HG03460 (cell line): ENCODE results near the gene SPATA6L.

Experiments used
- ATAC-seq: cut with Tn5 transposase; IDR thresholded peaks from one replicate; pipeline ENCODE4 v1.9.1; 2021; ENCODE audit not compliant: unreplicated experiment

SPATA6L gene

DNA sequence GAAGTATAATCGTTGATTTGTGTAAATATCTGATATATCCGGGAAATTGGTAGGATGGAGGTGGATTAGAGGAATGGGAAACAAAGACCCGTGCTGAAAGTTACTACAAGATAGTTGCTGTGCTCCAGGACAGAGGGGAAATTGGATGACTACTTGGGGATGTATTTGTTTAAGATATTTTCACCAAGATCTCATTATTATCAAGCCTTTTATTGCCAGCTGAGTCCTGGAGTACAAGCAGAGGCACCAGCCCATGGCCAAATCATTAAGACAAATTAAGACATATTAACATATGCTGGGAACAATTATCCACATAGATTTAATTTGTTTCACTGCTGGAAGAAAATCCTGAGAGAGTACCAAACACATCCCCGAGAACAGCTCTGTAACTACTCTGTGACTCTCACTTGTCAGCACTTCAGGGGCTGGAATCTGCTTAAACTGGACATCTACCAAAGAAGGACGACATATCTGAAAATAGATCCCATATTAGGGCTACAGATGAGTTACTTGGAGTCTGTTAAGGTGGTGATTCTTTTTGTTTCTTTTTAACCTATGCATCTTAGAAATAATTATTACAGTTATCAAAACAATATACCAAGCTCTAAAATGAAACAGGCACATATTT, 107.8 kb downstream of the SPATA6L start:
- ATAC-seq = no peak

DNA sequence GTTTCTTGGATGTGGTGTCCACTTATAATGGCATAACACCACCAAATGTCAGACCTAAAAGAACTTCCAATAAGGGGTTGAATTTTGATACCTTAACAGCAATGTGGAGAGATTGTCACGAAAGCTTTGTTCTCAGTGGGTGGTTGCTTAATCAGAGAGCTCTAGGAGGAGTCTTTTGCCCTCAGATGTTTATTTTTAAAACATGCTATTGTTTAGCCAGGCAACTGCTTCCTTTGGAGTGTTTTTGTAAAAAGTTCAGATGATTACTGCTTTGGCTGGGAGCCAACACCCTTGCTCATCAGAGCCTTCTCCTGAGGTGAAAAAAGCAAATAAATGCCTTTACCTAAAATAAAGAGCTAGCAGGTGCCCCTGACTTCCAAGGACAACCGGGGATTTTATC, 111.0 kb downstream of the SPATA6L start:
- ATAC-seq = no peak

DNA sequence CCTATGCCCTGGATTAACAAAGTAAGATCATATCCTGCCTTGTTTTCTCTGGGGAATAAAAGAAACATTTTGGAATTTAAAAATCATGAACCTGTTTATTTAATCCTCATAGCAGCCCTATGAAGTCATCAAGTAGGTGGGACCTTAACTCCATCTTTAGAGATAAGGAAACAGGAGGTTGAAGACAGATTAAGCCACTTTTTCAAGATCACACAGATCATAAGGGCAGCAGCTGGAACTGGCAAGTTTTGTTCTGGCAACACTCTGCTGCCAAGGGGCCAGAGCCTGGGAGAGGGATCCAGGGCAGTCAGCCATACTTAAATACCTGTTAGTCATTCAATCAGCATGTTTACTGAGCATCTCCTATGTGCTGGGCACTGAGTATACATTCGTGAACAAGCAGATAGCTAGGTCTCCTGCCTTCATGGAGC, 112.3 kb downstream of the SPATA6L start:
- no peak for ATAC-seq

DNA sequence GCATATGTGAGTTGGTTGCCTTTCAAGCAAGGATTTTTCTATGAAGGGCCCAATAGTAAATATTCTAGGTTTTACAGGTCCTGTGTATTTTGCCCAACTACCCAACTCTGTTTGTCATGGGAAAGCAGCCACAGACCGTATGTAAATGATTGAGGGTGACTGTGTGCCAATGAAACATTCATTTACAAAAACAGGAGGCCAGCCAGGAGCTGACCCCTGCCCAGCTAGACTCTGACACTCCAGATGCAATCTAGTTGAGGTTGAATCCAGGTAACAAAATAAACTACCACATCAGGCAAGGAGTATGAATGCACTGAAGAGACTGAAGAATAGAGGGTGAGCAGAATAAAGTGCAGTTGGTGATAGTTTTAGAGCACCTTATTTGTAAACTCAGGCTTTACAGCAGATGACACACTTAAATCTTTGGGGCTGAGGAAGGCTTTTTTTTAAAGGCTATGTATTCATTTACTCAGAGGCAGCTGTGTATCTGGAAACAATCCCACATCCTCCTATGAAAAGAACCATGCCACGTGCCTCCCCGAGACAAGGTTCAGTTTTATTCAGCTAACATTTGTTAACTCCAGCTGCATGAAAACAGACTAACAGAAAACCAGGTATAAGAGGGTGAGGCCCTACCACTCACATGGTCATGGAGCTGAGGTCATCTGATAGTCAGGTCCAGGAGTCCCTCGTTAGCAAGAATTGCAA, 115.3 kb downstream of the SPATA6L start:
- ATAC-seq = no peak

DNA sequence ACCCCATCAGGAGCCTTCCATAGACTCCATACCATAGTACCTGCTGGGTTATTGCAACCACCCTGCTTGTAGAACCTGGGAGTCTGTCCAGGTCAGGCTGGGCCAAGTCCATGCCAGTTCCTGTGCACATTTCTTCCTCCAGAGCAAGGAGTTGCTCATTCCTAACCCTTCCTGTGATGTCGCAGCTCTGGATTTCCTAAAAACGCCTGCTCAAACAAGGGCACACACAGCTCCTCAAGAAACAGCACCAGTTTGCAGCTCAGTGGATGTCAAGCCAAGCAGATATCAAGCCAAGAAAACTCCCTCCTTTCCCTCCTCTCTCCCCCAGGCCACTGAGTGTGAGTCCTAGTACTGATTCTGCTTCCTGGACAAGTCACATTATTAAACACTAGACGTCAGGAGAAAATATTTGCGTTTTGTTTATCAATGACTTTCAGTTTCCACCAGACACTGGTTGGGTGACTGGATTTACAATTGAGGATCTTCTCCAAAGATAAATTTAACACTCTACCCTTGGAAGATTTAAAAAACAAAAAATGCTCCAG, 116.5 kb downstream of the SPATA6L start:
- ATAC-seq = no peak

DNA sequence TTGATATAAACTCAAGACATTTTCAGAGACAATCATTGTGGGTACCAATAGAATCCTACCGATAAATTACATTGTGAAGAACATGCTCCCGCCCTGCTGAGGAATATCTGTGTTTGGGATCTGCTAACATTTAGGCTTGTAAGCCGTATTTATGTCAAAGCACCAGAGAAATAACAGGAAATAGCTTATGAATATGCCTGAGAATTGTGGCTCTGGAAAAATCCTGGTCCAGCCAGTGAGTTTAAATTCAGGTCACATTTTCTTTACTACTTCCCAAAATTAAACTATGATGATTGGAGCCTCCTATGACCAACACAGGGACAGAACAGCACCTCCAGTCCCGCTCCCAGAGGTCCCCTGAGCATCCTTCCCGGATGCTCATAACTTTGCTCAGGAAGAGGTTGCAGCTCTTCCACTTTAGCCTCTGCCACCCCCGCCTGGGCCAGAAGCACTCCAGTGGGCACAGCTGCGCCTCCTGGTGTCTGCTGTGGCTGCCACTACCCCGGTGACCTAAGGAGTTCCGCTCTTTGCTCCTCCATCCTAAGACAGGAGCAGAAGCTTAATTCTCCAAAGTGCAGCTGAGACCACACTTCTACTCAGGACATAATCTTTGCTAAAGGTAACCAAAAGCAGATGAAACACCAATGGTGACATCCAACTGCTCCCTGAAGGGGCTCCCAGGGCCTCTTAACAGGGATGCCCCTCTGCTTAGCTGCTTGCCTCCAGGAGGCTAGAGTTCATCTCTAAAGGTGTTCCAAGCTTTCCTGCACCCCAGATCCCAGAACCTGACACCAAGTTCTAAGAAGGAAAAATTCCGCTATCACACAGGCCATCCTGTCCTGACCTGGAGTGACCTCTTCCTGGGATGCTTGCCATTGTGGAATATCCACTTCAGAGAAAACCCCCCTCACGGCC, 117.2 kb downstream of the SPATA6L start:
- no peak for ATAC-seq
